Muscle layer of colon (tissue), 2 donors: Measurements from ENCODE around the gene OVAAL.

ENCODE experiments used
- H3K27ac ChIP-seq: one replicate; pipeline ENCODE4 v1.7.0; 2013; ENCODE audit warnings: low read depth, mild to moderate bottlenecking, low read length, moderate library complexity
- H3K27me3 ChIP-seq, 2 donors: one replicate each; pipeline ENCODE4 v1.7.0; 2013; ENCODE audit warnings: low read length in 2 of 2, mild to moderate bottlenecking in 2 of 2; ENCODE audit not compliant: insufficient read depth in 2 of 2, control insufficient read depth in 1 of 2
- H3K36me3 ChIP-seq: one replicate; pipeline ENCODE4 v1.7.0; 2013; ENCODE audit warnings: mild to moderate bottlenecking, low read length; ENCODE audit not compliant: insufficient read depth
- H3K4me1 ChIP-seq: one replicate; pipeline ENCODE4 v1.7.0; 2013; ENCODE audit warnings: mild to moderate bottlenecking, low read length; ENCODE audit not compliant: insufficient read depth
- H3K4me3 ChIP-seq, 2 donors: one replicate each; pipeline ENCODE4 v1.7.0; 2013; ENCODE audit warnings: low read length in 2 of 2, low read depth in 1 of 2, mild to moderate bottlenecking in 1 of 2, moderate library complexity in 1 of 2
- H3K9ac ChIP-seq: one replicate; pipeline ENCODE4 v1.7.0; 2013; ENCODE audit warnings: low read length
- H3K9me3 ChIP-seq: one replicate; pipeline ENCODE4 v1.7.0; 2013; ENCODE audit warnings: mild to moderate bottlenecking, low read length
- donor health status: abdominal sarcoma.
- donor health status: Adenocarcinoma of cecum.

OVAAL gene

GRCh38 chr1:180595966-180596365, 37.2 kb downstream of the OVAAL start:
- no peaks in the 10 kb centered on the region for H3K4me1 ChIP-seq
- no peaks in the 10 kb centered on the region for H3K9me3 ChIP-seq
- H3K9ac ChIP-seq = no peak overlapping the region
- H3K27ac ChIP-seq = no peak overlapping the region
- H3K4me3 ChIP-seq = no peak overlapping the region
- no peaks in the 10 kb centered on the region for H3K27me3 ChIP-seq
- no peaks in the 10 kb centered on the region for H3K36me3 ChIP-seq

GRCh38 chr1:180597520-180597919, 38.8 kb downstream of the OVAAL start:
- no peak overlapping the region for H3K9ac ChIP-seq
- H3K36me3 ChIP-seq = no peaks in the 10 kb centered on the region
- no peak overlapping the region for H3K27ac ChIP-seq
- no peaks in the 10 kb centered on the region for H3K4me1 ChIP-seq
- no peak overlapping the region for H3K4me3 ChIP-seq
- no peaks in the 10 kb centered on the region for H3K27me3 ChIP-seq
- no peaks in the 10 kb centered on the region for H3K9me3 ChIP-seq

DNA sequence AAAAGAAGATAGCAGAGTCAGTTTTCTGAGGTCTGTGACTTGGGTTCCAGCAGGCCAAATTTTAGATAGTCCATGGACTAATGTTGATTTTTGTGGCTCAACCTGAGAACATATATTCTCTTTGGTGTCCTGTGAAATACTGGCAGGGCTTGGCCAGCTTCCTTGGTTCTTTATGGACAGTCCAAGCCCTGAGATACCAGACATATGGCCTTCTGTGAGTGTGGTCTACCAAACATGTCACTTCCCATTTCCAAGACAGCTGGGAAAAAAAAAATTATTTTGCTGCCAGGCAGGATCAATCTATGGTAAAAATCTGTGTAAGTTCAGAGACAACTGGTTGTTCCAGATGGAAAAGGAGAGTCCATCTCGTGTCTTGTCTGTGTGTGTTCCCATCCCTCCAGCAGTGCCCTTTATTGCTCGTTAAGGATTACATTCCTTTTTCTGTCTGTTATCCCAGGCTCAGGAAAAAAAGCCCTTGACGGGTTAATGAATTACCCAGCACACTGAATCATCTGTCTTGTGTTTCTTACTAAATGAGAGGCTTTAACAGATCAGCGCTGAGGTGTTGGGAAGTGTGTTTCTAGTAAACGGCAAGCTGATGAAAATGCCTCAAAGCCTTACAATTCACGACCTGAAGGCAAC, 39.7 kb downstream of the OVAAL start:
- no peaks in the 10 kb centered on the region for H3K36me3 ChIP-seq
- H3K4me3 ChIP-seq = no peak overlapping the region
- no peak overlapping the region for H3K27ac ChIP-seq
- no peaks in the 10 kb centered on the region for H3K4me1 ChIP-seq
- no peaks in the 10 kb centered on the region for H3K27me3 ChIP-seq
- H3K9ac ChIP-seq = no peak overlapping the region
- no peaks in the 10 kb centered on the region for H3K9me3 ChIP-seq

DNA sequence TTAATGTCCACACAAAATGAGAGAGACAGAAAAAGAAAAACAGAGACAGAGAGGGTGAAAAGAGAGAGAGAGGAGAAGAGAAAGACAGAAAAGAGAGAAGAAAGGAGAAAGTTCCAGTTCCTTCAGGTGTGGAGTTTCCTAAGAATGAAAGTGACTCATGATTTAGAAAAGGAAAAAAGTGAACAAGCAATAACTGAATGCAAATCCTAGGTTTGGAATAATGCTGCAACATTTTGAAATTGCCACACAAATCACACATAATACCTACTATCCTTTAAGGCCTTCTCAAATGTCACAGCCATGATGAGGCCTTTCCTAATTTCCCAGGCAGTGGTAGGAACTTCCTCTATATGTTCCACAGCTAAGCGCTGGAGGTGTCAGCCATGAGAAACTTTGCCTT, 41.6 kb downstream of the OVAAL start:
- H3K4me3 ChIP-seq = no peak overlapping the region
- H3K36me3 ChIP-seq = no peaks in the 10 kb centered on the region
- no peaks in the 10 kb centered on the region for H3K27me3 ChIP-seq
- H3K9ac ChIP-seq = no peak overlapping the region
- H3K27ac ChIP-seq = no peak overlapping the region
- H3K4me1 ChIP-seq = no peaks in the 10 kb centered on the region
- no peaks in the 10 kb centered on the region for H3K9me3 ChIP-seq

DNA sequence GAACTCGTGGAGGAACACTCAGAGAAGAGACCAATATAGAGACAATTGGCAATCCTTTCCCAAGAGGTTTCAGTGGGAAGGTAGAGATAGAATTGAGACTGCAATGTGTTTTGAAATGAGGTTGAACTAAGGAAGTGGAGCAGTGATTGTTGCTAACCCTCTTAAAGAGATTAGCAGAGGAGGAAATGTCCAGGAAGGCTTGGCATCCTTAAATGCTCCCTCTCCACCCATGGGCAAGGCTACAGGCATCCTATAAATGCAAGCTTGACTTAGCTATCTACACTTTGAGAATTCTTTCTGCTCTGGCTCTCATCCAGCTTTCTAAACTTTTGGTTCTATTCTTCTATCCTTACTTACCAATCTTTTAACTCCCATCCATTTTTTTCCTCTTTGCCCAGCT, 42.7 kb downstream of the OVAAL start:
- Histone ChIP-seq H3K4me3 (no peak overlapping the region), H3K9ac (no peak overlapping the region), H3K27me3 (no peaks in the 10 kb centered on the region), H3K27ac (no peak overlapping the region), H3K4me1 (no peaks in the 10 kb centered on the region), H3K9me3 (no peaks in the 10 kb centered on the region), H3K36me3 (no peaks in the 10 kb centered on the region)

DNA sequence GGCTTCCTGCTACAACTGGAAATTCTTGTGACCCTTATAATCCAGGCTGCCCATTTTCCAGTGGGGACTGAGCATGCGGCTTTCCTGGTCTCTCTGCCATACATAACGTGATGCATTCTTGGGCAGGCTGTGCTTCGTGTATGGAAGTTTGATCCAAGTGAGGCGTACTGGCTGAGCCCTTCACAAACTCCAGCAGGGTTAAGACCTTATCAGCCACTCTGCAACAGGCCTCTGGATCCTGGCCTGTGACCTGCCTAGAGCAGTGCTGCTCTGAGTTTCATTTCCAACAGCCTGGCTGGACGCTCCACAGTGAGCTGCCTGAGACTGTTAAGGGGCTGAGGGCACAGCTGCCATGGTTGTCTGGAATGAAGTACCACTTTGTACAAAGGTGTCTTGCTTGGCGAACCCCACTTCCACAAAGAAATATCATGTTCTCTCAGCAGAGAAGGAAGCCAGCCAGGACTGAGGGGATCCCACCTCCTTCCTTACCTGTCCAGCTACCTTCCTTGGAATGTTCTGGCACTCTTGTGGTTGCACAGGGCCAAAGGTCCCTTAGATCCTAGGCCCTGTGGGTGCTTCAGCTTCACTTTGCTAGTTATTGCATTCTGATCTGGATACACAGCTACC, 44.6 kb downstream of the OVAAL start:
- Histone ChIP-seq H3K27me3 (no peaks in the 10 kb centered on the region), H3K36me3 (no peaks in the 10 kb centered on the region), H3K9ac (no peak overlapping the region), H3K4me1 (no peaks in the 10 kb centered on the region), H3K4me3 (no peak overlapping the region), H3K27ac (no peak overlapping the region), H3K9me3 (no peaks in the 10 kb centered on the region)

DNA sequence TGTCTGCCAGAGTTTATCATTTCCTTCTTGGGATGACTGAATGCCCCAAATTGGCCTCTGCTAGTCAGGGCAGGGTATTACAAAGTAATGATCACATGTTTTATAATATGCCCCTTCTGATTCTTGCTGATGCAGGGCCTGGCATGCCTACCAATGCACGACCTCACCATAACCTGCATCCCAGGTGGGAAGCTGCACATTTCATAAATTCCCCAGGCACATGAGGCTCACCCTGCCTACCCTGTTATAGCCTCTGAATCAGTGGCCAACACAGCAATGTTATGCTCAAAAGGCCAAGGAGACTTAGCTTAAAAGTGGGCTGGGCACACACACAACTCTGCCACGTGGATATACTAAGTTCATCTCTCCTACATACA, 45.1 kb downstream of the OVAAL start:
- Histone ChIP-seq H3K27ac (no peak overlapping the region), H3K9ac (no peak overlapping the region), H3K27me3 (no peaks in the 10 kb centered on the region), H3K9me3 (no peaks in the 10 kb centered on the region), H3K4me1 (no peaks in the 10 kb centered on the region), H3K4me3 (no peak overlapping the region), H3K36me3 (no peaks in the 10 kb centered on the region)

DNA sequence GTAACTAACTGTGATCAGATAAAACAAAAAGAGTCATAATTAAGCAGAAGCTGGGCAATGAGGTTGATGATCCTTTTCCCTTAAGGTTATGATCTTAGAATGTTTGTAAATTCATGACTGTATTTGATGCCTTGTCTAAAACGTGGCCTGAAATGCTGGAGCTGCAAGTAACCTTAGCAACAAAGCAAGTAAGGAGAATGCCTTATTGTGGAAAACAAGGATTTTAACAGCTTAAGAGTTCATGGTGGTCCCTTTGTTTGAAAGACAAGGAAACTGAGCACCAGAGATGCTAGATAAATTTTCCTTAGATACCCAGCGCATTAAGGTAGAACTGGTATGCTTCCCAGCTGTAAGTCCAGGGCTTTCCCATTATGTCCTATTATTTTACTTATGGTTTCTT, 47.4 kb downstream of the OVAAL start:
- Histone ChIP-seq H3K27me3 (no peaks in the 10 kb centered on the region), H3K9ac (no peak overlapping the region), H3K27ac (no peak overlapping the region), H3K4me1 (peaks cover 4% of the 10 kb centered on the region), H3K36me3 (no peaks in the 10 kb centered on the region), H3K4me3 (no peak overlapping the region), H3K9me3 (no peaks in the 10 kb centered on the region)

- H3K27ac ChIP-seq = no peak overlapping the region
These were observed 51.1 kb downstream of the OVAAL start for GRCh38 chr1:180609643-180610555.

DNA sequence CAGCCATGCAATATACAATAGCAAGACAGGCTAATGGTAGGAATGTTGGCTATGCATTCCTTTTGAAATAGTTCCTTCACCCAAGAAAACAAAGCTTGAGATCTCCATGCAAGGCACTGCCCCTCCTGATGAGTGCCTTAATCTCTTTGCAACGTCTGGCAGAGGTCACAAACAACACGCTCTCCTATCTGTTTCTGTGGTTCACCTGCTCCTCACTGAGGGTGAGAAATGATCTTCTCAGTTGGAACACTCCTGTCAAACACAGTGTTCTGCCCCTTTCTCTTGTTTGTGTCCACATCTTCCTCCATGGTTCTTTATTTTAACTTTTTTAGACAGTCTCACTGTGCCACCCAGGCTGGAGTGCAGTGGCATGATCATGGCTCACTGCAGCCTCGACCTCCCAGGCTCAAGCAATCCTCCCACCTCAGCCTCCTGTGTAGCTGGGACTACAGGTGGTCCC, 51.8 kb downstream of the OVAAL start:
- Histone ChIP-seq H3K9me3 (no peaks in the 10 kb centered on the region), H3K27ac (no peak overlapping the region), H3K36me3 (no peaks in the 10 kb centered on the region), H3K4me1 (peaks cover 10% of the 10 kb centered on the region), H3K27me3 (no peaks in the 10 kb centered on the region), H3K4me3 (no peak overlapping the region), H3K9ac (no peak overlapping the region)

More at GRCh38 chr1:180609643-180610555, 51.1 kb downstream of the OVAAL start:
- Histone ChIP-seq H3K4me3 (no peak overlapping the region), H3K9ac (no peak overlapping the region), H3K27me3 (no peaks in the 10 kb centered on the region), H3K4me1 (peaks cover 10% of the 10 kb centered on the region), H3K9me3 (no peaks in the 10 kb centered on the region), H3K36me3 (no peaks in the 10 kb centered on the region)

DNA sequence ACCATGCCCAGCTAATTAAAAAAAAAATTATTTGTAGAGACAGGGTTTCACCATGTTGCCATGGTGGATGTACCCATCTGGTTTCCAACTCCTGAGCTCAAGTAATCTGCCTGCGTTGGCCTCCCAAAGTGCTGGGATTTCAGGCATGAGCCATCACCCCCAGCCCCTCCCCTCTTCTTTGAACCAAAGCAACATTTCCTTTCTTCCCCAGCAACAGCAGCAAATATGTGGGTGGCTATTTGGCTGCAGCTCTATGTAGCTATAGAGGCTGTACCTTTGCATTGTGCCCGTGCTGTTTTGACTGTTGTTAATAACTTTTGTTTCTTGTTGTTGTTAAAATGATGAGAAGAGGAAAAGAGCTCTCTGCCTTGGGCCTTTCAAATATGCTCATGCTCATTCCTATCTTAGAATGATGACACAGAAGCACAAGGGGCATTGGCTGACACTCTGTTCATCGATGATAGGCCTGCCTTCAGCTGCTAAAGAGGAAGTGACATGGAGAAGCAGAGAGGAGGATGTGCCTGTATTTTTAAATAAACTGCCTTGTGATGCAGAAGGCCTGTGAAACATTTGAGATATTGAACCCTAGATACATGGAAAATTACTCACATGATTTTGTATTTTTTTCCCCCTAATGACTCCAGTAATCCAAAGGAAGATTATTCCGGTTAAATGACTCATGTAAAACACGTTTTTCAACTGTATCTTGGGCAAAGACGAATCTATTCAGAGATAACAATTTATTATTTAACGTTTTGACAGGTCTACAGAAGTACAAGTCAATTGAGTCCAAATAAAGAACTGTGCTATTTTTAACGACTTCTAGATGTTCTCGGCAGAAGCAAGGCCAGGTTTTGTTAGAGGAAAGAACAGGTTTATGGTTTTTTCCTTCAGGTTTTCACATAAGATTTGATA, 52.5 kb downstream of the OVAAL start:
- H3K4me1 ChIP-seq = peaks cover 10% of the 10 kb centered on the region
- H3K9ac ChIP-seq = no peak overlapping the region
- H3K36me3 ChIP-seq = no peaks in the 10 kb centered on the region
- H3K9me3 ChIP-seq = no peaks in the 10 kb centered on the region
- no peak overlapping the region for H3K27ac ChIP-seq
- H3K4me3 ChIP-seq = no peak overlapping the region
- H3K27me3 ChIP-seq = no peaks in the 10 kb centered on the region
